Liver (tissue), 2 donors: ENCODE data around the gene WDFY1.

Source experiments
- FOXA1 ChIP-seq: IDR thresholded peaks from 2 replicates; pipeline ENCODE4 v1.6.1; 2016; ENCODE audit warnings: antibody characterized with exemption
- TF ChIP-seq, protein P1 (sequence below): fragments of 150-350 bp; IDR thresholded peaks from 2 replicates; pipeline ENCODE4 v1.5.1; 2017; ENCODE audit warnings: improper control_type of control experiment, low read depth, low read length; ENCODE audit not compliant: missing input control
- TF ChIP-seq, protein P2 (sequence below): IDR thresholded peaks from 2 replicates; pipeline ENCODE4 v1.6.1; 2016; ENCODE audit warnings: antibody characterized with exemption
- donor health status: healthy.

DNA sequence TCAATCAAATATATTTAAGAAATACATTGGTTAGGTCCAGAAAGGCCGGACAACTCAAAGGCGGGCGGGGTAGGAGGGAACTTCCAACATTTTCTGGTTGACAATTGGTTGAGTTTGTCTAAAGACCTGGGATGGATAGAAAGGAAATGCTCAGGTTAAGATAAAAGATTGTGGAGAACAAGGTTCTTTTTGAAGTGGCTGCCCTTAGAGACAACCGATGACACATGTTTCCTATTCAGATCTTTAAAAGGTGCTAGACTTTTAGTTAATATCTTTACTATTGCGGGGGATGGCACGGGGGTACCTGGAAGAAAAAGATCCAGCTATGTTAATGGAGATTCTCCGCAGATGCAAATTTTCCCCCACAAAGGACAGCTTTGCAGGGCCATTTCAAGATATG, 97.7 kb downstream of the WDFY1 start:
- TF ChIP-seq, protein P1, sequence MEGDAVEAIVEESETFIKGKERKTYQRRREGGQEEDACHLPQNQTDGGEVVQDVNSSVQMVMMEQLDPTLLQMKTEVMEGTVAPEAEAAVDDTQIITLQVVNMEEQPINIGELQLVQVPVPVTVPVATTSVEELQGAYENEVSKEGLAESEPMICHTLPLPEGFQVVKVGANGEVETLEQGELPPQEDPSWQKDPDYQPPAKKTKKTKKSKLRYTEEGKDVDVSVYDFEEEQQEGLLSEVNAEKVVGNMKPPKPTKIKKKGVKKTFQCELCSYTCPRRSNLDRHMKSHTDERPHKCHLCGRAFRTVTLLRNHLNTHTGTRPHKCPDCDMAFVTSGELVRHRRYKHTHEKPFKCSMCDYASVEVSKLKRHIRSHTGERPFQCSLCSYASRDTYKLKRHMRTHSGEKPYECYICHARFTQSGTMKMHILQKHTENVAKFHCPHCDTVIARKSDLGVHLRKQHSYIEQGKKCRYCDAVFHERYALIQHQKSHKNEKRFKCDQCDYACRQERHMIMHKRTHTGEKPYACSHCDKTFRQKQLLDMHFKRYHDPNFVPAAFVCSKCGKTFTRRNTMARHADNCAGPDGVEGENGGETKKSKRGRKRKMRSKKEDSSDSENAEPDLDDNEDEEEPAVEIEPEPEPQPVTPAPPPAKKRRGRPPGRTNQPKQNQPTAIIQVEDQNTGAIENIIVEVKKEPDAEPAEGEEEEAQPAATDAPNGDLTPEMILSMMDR = no peak
- TF ChIP-seq, protein P2, sequence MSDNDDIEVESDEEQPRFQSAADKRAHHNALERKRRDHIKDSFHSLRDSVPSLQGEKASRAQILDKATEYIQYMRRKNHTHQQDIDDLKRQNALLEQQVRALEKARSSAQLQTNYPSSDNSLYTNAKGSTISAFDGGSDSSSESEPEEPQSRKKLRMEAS = no peak
- TF ChIP-seq FOXA1 = no peak
